ENCODE data around the gene AKAP14. TPM values are rescaled to one million over a fixed set of nuclear protein-coding genes. Genes with fewer than 3 reads are reported as not detected.

The AKAP14 gene
- total RNA-seq, 1 experiment from 2014 or later: not detected

- CTCF ChIA-PET: interaction anchor here (1.4 kb wide), 1 partner anchor 279 kb away, joined by 3 read pairs; no protein-coding TSS in a partner anchor
- intact Hi-C loops (cut with micrococcal nuclease): no loop called here
- Mint-ChIP-seq H3K4me1 (ENCODE audit: insufficient read depth, unreplicated experiment) (no peaks in the 10 kb centered on the region), H3K27me3 (ENCODE audit: insufficient read depth, unreplicated experiment) (no peaks in the 10 kb centered on the region), H3K27ac (ENCODE audit: low read depth, unreplicated experiment) (no peak overlapping the region), H3K9me3 (ENCODE audit: unreplicated experiment) (no peaks in the 10 kb centered on the region), H3K4me3 (ENCODE audit: unreplicated experiment) (no peak overlapping the region), H3K36me3 (ENCODE audit: insufficient read depth, unreplicated experiment) (peaks cover 56% of the 10 kb centered on the region)
- no peak for DNase-seq (ENCODE audit: unreplicated experiment)
- TF ChIP-seq, protein P1, sequence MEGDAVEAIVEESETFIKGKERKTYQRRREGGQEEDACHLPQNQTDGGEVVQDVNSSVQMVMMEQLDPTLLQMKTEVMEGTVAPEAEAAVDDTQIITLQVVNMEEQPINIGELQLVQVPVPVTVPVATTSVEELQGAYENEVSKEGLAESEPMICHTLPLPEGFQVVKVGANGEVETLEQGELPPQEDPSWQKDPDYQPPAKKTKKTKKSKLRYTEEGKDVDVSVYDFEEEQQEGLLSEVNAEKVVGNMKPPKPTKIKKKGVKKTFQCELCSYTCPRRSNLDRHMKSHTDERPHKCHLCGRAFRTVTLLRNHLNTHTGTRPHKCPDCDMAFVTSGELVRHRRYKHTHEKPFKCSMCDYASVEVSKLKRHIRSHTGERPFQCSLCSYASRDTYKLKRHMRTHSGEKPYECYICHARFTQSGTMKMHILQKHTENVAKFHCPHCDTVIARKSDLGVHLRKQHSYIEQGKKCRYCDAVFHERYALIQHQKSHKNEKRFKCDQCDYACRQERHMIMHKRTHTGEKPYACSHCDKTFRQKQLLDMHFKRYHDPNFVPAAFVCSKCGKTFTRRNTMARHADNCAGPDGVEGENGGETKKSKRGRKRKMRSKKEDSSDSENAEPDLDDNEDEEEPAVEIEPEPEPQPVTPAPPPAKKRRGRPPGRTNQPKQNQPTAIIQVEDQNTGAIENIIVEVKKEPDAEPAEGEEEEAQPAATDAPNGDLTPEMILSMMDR (IDR thresholded peaks at IDR 0.05; ENCODE audit: unreplicated experiment): no peak
- POLR2A ChIA-PET: no interaction called here
- BruUV-seq (replicated peaks): no TSS peak
Observed at GRCh38 chrX:119935215-119935874, 39.7 kb downstream of the AKAP14 start.

- H3K27ac Mint-ChIP-seq (ENCODE audit: low read depth, unreplicated experiment): no peak overlapping the region
- DNase-seq (ENCODE audit: unreplicated experiment): no peak
- H3K36me3 Mint-ChIP-seq (ENCODE audit: insufficient read depth, unreplicated experiment): no peaks in the 10 kb centered on the region
- ChIA-PET CTCF (no interaction called here), POLR2A (interaction anchor here (0.7 kb wide), 1 partner anchor 150 kb away, joined by 3 read pairs; the partner anchor contains the start of gene RPL39)
- no peaks in the 10 kb centered on the region for H3K27me3 Mint-ChIP-seq (ENCODE audit: insufficient read depth, unreplicated experiment)
- TF ChIP-seq, protein P1 (IDR thresholded peaks at IDR 0.05; ENCODE audit: unreplicated experiment): no peak
- H3K4me1 Mint-ChIP-seq (ENCODE audit: insufficient read depth, unreplicated experiment): no peaks in the 10 kb centered on the region
- H3K9me3 Mint-ChIP-seq (ENCODE audit: unreplicated experiment): no peaks in the 10 kb centered on the region
- peak overlapping the region; percentile 14 for H3K4me3 Mint-ChIP-seq (ENCODE audit: unreplicated experiment)
- intact Hi-C loops (cut with micrococcal nuclease): no loop called here
- no TSS peak for BruUV-seq (replicated peaks)
Observed at GRCh38 chrX:119941336-119941735, 45.6 kb downstream of the AKAP14 start.

GRCh38 chrX:119942173-119942819, 46.6 kb downstream of the AKAP14 start:
- H3K27me3 Mint-ChIP-seq (ENCODE audit: insufficient read depth, unreplicated experiment): no peaks in the 10 kb centered on the region
- ChIA-PET POLR2A (interaction anchor here (0.6 to 1.8 kb wide), 3 partner anchors 10 to 151 kb away, joined by 3 to 10 read pairs (median 5); partner anchors contain the start of genes RPL39 and UPF3B), CTCF (interaction anchor here (0.6 to 0.9 kb wide), 3 partner anchors 55 to 322 kb away, joined by 3 to 4 read pairs (median 3); no protein-coding TSS in a partner anchor)
- H3K36me3 Mint-ChIP-seq (ENCODE audit: insufficient read depth, unreplicated experiment): no peaks in the 10 kb centered on the region
- no peak for DNase-seq (ENCODE audit: unreplicated experiment)
- H3K4me1 Mint-ChIP-seq (ENCODE audit: insufficient read depth, unreplicated experiment): no peaks in the 10 kb centered on the region
- TF ChIP-seq, protein P1 (IDR thresholded peaks at IDR 0.05; ENCODE audit: unreplicated experiment): no peak
- H3K9me3 Mint-ChIP-seq (ENCODE audit: unreplicated experiment): no peaks in the 10 kb centered on the region
- intact Hi-C loops (cut with micrococcal nuclease): no loop called here
- TSS peak; percentile 61 for BruUV-seq (replicated peaks)
- H3K27ac Mint-ChIP-seq (ENCODE audit: low read depth, unreplicated experiment): peak overlapping the region; percentile 74
- peak overlapping the region; percentile 82 for H3K4me3 Mint-ChIP-seq (ENCODE audit: unreplicated experiment)

DNA sequence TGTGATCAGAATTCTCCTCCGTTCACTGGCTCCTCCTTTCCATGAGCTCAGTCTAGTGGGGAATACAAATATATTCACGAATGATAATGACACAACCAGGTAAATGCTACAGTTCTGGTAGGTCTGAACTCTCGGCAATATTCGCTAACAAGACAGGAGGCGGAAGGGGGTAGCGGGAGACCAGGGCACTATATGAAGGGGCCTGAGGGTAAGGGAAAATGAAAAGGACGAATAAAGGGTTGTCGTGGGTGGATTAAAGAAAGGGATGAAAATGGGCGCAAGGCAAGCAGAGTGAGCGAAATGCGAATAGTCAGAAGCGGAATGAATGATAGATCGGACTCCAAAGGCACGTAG, 47.1 kb downstream of the AKAP14 start:
- H3K4me3 Mint-ChIP-seq (ENCODE audit: unreplicated experiment): peak overlapping the region; percentile 82
- no peaks in the 10 kb centered on the region for H3K27me3 Mint-ChIP-seq (ENCODE audit: insufficient read depth, unreplicated experiment)
- ChIA-PET CTCF (interaction anchor here (0.9 kb wide), 1 partner anchor 271 kb away, joined by 3 read pairs; no protein-coding TSS in a partner anchor), POLR2A (interaction anchor here (0.6 to 1.8 kb wide), 4 partner anchors 9 to 608 kb away, joined by 3 to 10 read pairs (median 4); partner anchors contain the start of genes RPL39 and UPF3B)
- no peaks in the 10 kb centered on the region for H3K36me3 Mint-ChIP-seq (ENCODE audit: insufficient read depth, unreplicated experiment)
- DNase-seq (ENCODE audit: unreplicated experiment): peak; percentile 3
- TF ChIP-seq, protein P1 (IDR thresholded peaks at IDR 0.05; ENCODE audit: unreplicated experiment): no peak
- intact Hi-C loops (cut with micrococcal nuclease): no loop called here
- no peaks in the 10 kb centered on the region for H3K4me1 Mint-ChIP-seq (ENCODE audit: insufficient read depth, unreplicated experiment)
- H3K27ac Mint-ChIP-seq (ENCODE audit: low read depth, unreplicated experiment): peak overlapping the region; percentile 74
- H3K9me3 Mint-ChIP-seq (ENCODE audit: unreplicated experiment): no peaks in the 10 kb centered on the region
- BruUV-seq (replicated peaks): no TSS peak
